PC-3 (cell line): ENCODE results near the gene DSPP. TPM values are rescaled to one million over a fixed set of nuclear protein-coding genes. Genes with fewer than 3 reads are reported as not detected.

Experiments used
- total RNA-seq: library from RNA; depleted of rRNA; stranded (reverse); fragments of >200 nt; gene quantifications from 2 replicates; pipeline ENCODE4 v1.2.3, GENCODE V29; 2014; rRNA removed

DSPP gene
- total RNA-seq, 1 experiment from 2014 or later: 0.04 TPM

Other genes starting within 250 kb of the DSPP start
- 4.7 and 4.9 TPM in 2 replicates for gene HSD17B11, start 217.3 kb upstream of the DSPP start, total RNA-seq
- gene NUDT9, start 186.0 kb upstream of the DSPP start, total RNA-seq: 7.5 and 14.7 TPM in 2 replicates
- not detected in 2 replicates for gene SPARCL1, start 79.2 kb upstream of the DSPP start, total RNA-seq
- not detected in 2 replicates for gene DMP1, start 41.8 kb downstream of the DSPP start, total RNA-seq
- gene IBSP, start 191.0 kb downstream of the DSPP start, total RNA-seq: not detected in 2 replicates
- gene MEPE, start 224.4 kb downstream of the DSPP start, total RNA-seq: not detected in 2 replicates